HPDE6-E6E7 (cell line): ENCODE measurements around the gene TMEM52.
A peak's percentile ranks its signal among the peaks of the same experiment; 100 is the strongest.
"Not testable (repeated sequence)": the region's sequence is repeated elsewhere in the genome, so short reads cannot be mapped to it uniquely, and the experiment has no call there.

Experiments
- DNase-seq: peaks from one replicate; pipeline ENCODE4 v3.0.0; 2011; ENCODE audit warnings: missing footprints; ENCODE audit errors: extremely low spot score

TMEM52 gene

DNA sequence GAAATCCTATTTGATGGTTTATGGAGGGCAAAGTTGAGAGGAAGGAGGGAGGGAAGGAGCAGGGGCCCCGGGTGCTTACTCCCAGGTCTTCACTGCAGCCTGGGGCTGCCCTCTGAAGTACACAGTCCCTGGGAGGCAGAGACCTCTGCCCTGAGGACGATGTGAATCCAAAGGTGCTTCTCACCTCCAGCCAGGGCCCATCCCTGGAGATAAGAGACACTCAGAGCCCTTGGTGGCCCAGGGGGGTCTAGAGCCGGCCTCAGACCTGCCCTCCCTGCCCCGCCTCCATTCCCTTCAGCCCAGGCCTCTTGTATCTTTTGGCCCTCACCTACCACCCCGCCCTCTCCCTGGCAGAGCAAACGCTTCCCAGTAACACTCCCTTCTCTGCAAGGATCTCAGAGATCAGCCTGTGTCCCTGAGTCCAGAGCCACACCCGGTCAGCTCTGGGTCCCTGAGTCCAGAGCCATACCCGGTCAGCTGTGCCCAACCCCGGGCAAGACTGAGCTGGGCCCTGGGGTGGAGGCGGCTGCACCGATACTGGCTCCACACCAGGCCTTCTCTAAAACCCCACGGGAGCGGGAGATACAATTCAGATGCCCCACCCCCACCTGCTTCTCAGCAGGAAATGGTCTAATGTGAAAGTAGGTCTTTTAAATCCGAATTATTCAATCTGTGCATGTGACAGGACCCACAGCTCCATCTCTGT, 24.6 kb downstream of the TMEM52 start:
- DNase-seq = peak; percentile 23

DNA sequence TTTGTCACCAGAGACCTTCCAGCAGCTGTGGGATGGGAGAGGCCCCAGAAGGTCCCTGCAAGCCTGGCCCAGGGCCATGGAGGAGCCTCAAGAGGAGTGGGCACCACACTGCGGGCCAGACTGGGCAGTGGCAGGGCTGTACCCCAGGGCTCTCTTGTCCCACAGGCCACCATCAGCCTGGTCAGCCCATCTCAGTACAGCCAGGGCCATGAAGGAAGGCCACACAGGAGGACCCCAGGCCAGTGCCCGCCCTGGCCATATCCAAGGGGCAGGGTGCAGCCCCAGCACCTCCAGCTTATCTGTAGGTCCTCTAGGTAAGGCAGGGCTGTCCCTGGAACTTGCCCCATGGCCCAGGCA, 25.1 kb downstream of the TMEM52 start:
- DNase-seq = no peak

DNA sequence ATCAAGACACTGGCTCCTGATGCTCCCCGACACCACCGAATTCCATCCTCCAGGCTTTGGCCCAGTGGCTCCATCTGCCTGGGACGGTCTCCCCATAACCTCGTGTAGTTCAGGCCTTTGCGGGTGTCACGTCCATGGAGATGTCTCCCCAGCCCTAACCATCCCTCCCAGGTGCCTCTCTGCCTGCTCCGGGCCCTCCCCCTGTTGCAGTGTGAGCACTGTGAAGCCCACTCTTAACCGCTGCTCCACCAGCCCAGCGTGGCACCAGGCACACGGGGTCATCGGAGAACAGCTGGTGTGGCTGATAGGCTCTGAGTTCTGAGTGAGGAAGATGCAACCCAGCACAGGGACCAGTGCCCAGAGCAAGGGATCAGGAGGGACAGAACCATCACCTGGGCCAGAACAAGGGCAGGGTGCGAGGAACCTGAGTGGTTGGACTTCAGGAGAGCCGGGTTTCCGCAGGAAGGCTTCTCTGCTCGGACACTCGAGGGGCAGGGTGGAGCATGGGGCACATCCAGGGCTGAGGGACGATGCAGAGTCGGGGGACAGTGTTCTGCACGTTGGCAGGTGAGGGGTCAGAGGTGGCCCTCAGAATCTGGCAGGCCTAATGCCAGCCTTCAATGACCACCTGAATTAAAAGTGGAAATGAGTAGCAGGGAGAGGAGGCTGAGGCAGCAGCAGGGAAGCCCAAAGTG, 25.6 kb downstream of the TMEM52 start:
- no peak for DNase-seq

DNA sequence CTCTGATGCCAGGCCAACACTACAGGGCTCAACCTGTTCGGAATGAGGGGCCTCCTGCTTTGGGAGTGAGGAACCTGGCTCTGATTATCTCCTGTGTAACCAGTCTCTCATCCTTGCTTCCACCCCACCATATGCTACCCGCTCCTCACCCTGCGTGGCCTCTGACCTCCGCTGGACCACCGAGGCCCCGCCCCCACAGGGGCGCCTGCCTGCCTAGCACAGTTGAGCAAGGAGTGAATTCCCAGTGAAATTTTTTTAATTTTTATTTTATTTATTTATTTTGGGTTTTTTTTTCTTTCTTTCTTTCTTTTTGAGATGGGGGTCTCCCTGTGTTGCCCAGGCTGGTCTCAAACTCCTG, 26.3 kb downstream of the TMEM52 start:
- no peak for DNase-seq

DNA sequence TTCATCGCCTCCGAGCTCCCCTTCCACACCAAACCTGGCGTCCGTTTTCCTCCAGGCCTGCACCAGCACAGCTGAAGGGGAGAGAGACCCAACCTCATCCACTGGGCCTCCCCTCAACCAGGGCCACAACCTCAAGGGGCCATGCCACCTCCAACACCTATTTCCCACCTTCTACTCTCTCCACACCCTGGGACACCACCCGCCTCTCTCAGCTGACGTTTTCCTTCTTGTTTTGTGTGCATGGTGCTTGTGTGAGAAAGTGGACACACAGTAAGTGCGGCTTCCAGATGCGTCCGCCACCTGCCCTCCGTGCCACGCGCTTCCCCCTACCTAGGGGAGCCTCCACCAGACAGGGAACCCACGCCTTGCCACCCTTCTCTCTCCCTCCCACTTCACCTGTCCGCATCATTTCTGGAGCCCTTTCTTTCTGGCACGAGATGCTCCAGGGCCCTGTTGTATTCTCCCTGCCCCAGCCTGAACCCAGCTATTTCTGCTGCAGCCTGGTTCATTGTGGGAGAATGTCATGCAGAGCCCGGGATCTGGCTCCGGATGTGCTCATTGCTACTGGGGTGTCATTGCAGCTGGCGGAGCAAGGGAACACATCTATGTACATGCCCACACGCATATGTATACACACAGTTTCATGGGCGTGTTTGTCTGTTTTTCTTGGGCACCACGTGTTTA, 26.9 kb downstream of the TMEM52 start:
- DNase-seq = peak; percentile 35

DNA sequence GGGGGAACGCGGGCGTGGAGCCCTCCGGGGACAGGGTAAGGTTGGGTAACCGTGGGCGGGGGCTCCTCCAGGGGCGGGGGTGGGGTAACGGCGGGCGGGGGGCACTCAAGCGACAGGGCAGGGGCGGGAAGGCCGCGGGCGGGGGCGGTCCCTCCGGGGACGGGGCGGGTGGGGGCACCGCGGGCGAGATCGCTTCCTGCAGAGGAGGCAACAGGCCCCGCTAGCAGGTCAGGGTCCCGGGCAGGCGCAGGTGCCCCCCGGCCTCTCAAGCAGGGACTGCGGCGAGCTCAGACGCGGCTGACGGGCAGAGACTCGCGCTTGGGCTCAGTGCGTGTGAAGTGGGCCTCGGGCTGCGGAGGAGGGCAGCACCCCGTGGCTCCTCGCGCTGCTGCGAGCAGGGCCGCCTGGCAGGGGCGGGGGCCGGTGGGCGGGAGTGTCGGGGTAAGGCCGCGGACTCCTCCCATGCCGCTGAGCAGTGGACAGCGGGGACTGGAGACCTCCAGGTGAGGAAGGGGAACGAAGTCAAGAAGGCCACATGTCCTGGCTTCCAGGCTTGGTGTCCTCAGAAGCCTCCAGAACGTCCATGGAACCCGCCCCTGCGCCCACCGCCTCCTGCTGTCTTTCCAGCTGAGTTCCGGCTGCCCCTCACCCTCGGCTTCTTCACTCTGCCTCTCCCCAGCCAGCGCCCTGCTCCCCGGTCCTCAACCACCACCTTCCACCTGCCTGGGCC, 27.6 kb downstream of the TMEM52 start:
- peak; percentile 48 for DNase-seq

DNA sequence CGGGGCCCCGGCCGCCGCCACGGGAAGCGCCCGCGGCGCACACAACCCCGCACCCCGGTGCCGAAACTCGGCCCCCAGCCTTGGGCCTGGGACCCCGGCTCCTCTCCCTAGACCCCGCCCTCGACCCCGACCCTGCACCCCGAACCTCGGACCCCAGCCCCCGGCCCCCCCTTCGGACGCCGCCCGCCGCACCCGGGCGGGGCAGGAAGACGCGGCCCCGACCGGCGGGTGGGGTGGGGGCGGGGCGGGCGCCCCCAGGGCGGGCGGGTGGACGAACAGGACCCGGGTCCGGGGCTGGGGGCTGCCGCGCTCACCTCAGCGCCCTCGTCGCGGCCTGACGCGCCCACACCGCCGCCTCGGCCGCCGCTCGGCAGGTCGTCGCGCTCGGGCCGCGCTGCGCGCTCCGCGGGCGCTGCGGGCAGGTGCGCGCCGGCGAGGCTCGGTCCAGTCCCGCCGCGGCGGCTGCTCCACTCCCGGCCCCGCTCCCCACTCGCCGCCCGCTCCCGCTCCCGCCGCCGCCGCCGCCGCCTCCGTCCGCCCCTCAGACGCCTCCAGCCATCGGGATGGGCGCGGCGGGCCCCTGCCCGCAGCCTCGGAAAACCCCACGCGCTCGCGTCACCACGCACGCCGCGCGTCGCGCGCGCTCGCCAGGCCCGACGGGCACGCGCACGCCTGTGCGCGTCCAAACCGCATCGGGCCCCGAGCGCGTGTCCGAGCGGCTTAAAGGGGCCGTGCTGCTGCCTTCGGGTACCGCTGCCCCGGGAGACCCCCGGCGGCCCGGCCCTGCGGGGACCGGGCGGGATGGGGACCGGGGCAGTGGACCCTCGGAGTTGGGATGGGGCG, 28.4 kb downstream of the TMEM52 start, which contains the start of gene GNB1:
Gene GNB1, minus strand, starts transcription at position 582 of the 843 bp plus-strand sequence. CDS start 65,634 bp downstream, outside the sequence.
- DNase-seq = peak; percentile 81

DNA sequence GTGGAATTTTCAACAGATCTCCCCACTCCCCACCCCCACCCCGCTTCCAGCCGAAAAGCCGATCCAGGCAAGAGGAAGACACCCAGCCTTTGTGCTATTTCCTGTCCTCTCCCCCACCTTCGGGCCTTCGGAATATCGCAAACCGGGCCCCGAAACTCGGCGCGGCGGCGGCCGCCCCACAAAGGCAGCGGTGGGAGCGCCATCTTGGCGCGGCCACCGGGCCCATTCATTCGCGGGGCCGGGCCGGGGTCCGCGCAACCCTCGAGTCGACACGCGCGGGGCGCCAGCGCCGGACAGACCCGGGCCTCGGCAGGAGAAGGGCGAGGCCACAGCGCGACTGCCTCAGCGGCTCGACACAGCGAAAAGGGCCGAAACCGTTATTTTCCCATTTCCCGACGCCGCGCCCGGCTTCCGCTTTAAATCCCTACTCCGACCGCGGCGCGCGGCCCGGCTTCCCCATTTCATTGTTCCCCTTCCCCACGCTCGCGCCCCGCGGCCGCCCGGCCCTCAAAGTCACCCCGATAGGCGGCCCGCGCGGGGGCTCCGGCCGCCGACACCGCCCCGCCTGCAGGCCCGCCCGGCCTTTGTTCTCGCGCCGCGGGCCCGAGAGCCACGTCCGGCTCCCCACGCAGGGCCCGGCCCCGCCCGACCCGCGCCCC, 29.1 kb downstream of the TMEM52 start:
- DNase-seq = no peak

DNA sequence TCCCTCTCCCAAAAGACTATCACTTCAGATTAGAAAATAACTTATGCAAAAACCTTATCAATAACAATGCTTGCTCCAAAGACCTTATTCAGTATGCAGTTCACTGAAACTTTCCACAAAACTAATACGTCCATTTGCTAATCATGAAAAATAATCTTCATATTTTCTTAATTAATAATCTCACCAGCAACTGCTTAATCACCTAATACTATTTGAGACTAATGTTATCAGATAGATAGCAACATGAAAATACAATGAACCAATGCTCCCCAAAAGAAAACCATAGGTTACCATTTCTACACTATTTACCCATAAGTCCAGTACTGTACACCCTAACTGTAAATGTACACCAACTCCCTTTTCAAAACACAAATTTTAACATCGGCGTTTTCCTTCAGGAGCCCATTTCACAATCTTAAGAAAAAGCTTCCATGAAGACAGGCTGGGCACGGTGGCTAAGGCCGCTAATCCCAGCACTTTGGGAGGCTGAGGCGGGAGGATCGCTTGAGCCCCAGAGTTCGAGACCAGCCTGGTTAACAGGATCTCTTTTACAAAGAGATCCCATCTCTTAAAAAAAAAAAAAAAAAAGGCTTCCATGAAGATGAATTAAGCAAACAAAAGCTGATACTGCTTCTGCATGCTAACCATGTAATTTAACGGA, 29.9 kb downstream of the TMEM52 start:
- no peak for DNase-seq

DNA sequence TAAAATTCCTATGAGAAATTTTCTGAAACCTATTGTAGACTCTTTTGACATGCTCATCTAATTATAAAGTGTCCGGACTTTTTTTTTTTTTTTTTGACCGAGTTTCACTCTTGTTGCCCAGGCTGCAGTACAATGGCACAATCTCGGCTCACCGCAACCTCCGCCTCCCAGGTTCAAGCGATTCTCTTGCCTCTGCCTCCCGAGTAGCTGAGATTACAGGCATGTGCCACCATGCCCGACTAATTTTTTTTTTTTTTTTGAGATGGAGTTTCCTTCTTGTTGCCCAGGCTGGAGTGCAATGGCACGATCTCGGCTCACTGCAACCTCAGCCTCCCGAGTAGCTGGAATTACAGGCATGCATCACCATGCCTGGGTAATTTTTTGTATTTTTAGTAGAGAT, 35.2 kb downstream of the TMEM52 start:
- not testable (repeated sequence) for DNase-seq

DNA sequence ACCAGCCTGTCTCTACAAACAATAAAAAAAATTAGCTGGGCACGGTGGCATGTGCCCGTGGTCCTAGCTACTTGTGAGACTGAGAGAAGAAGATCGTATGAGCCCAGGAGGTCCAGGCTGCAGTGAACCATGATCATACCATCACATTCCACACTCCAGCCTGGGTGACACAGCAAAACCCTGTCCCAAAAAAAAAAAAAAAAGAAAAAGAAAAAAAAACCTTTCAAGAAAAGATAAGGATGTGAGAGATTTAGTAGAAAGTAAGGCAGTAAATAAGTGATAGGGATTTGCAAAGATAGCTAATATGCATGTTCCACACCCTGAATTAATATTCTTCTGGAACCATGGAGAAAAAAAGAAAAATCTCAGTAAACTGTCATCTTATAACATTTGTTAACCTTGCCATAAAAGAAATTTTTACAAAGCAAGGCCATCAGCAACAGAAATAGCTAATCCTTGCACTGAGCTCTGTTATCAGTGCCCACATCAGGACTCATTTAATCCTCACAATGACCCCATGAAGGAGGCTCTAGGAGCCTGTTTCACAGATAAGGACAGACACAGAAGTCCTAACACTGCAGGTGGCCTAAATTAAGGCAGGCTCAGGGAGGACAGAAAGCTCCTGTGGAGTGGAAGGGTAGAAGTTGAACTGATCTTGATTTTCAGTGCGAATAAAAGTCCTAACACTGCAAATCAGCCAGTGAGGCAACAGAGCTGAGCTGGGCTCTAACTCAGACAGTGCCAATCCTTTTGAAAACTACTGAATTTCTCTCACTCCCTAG, 35.8 kb downstream of the TMEM52 start:
- DNase-seq = no peak

DNA sequence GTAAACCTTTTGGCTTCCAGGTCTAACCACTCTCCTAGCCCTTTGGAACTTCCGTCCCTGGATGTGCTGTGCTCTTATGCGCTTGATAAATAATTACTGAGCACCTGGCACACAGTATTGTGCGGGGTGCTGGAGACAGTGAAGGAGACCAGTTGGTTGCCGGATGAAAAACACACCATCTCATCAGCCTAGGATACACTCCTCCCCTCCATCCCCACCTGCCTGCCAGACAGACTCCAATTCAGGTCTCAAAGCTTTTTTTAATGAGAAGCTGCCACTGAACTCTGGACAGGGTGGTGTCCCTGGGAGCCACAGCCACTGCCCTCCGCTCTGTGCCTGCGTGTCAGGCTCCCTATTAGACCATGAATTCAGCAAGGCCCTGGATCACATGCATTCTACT, 37.4 kb downstream of the TMEM52 start:
- no peak for DNase-seq

DNA sequence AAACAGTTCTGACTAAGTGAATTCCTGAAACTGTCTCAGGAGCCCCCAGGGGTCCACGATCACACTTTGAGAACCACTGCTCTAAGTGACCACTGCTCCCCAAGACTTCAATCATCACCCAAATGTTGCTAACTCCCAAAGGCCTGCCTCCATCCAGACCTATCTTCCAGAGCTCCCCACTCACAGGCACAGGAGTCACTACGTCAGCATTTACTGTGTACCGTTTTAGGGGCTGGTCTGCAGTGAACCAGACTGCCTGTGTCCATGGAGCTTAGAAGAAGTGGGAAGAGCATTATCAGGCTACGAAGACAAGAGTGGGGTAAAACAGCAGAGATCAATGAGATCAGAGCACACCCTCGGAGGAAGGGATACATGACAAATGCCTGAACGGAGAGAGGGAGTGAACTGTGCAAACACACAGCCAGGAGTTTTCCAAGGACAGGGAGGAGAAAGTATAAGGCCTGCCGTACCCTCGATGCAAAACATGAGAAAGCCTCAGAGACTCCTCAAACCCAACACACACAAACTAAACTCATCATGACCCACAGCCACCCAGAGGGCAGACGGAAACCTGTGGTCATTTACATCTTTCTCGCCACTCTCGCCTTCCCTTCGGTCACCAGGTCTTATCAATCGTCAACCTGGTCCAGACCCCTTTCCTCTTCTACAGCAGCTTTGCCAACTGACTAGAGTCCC, 38.3 kb downstream of the TMEM52 start:
- DNase-seq = no peak

DNA sequence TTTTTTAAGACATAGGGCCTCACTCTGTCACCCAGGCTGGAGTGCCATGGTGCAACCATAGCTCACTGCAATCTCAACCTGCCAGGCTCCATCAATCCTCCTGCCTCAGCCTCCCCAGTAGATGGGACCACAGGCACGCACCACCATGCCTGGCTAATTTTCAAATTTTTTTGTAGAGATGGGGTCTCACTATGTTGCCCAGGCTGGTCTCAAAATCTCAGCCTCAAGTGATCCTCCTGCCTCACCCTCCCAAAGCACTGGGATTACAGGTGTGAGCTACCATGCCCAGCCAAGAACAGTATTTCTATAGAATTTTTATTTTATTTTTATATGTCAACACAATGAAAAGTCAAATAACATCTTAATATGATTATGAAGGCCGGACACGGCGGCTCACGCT, 39.1 kb downstream of the TMEM52 start:
- DNase-seq = no peak

DNA sequence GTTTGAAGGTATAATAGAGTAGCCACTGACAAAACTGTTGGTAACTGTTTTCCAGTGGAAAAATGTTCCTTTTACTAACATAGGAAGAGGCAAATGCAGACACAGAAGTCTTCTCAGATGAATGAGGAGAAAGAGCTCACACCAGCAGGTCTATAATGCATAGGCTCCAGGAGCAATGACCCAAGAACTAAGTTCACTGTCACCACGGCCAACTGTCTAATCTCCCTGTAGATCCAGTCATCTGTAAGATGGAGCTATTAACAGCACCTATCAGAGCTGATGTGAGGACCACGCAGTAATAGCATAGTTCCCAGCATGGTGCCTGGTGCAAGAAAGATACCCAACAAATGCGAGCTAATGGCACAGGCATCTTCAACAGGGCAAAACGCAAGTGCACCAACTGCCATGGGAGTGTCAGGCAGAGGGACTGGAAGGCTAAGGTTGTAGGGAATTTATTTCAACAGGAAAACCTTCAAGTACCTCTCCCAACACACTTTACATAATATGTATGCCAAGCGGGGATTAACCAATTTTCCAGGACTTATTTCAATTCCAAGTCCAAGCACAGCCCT, 41.1 kb downstream of the TMEM52 start:
- no peak for DNase-seq

DNA sequence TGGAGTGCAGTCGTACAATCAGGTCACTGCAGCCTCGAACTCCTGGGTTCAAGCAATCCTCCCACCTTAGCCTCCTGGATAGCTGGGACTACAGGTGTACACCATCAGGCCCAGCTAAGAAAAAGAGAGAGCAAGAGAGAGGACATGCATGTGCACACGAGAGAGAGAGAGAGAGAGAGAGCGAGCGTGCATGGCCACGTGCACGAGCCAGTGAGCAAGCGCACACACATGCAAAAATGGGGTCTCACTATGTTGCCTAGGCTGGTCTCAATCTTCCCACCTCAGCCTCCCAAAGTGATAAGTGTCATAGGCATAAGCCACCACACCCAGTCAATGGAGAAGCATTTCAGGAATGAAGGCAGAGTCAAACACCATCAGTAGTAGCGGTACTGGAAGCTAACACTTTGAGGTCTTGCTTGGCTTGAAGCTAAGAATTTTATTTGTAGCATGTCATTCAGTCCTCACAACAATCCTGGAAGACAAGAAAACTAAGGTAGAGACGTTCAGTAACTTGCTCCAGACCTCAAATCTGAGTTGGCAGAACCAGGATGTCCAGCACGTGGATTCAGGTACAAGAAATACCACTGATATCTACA, 42.6 kb downstream of the TMEM52 start:
- no peak for DNase-seq

DNA sequence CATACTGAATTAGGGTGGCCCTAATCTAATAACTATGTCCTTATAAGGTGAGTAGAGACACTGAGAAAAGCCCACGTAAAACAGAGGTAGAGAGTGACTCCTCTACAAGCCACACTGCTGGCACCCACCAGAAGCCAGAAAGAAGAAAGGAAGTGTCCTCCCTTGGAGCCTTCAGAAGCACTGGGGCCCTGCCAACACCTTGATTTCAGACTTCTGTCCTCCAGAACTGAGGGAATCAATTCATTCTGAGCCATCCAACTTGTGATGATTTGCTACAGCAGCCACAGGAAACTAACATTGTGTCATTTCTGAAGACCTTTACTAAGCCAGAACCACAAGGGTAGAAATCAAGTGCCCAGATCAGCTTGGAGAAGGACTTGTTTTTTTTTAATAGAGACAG, 43.1 kb downstream of the TMEM52 start:
- DNase-seq = no peak

DNA sequence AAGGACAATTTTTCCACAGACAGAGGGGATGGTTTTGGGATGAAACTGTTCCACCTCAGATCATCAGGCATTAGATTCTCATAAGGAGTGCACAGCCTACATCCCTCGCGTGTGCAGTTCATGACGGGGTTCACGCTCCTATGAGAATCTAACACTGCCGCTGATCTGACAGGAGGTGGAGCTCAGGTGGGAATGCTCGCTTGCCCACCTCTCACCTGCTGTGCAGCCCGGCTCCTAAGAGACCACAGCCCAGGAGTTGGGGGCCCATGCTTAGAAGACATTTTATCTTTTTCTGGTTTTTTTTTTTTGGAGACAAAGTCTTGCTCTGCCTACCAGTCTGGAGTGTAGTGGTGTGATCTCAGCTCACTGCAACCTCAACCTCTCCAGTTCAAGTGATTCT, 44.2 kb downstream of the TMEM52 start:
- DNase-seq = no peak
